ENCODE measurements around the gene PAFAH1B1. TPM values are rescaled to one million over a fixed set of nuclear protein-coding genes. Genes with fewer than 3 reads are reported as not detected.

The PAFAH1B1 gene
- polyA plus RNA-seq, 2 of the 4 experiments (the other 2 are of a cell fraction): 122 to 197 TPM

- 70% methylated on average over 6 of the region's 6 CpGs for WGBS (ENCODE audit: missing lambda C conversion rate)
- FAIRE-seq: peak; percentile 7
- Histone ChIP-seq H3K27ac (no peak overlapping the region), H3K4me2 (peak overlapping the region; percentile 9), H3K4me3 (no peak overlapping the region), H3K4me1 (peaks cover 10% of the 10 kb centered on the region), H3K9me3 (no peaks in the 10 kb centered on the region)
- no peak for TF ChIP-seq NFE2L2 (conservative IDR thresholded peaks at IDR 0.05; ENCODE audit: low read length)
- TF ChIP-seq CTCF (IDR thresholded peaks at IDR 0.05): no peak
- no peak for TF ChIP-seq HEYL (CRISPR knock-in tag; IDR thresholded peaks at IDR 0.05)
- TF ChIP-seq CEBPB (IDR thresholded peaks at IDR 0.05): no peak
- no peak for TF ChIP-seq HOXA7 (CRISPR knock-in tag; IDR thresholded peaks at IDR 0.05)
- TF ChIP-seq BCL3 (IDR thresholded peaks at IDR 0.05): no peak
- TF ChIP-seq SMC3 (IDR thresholded peaks at IDR 0.05): no peak
- no peak for TF ChIP-seq ZSCAN20 (CRISPR knock-in tag; IDR thresholded peaks at IDR 0.05)
- POLR2A ChIA-PET: no interaction called here
- CTCF ChIA-PET: no interaction called here
- no peak for ATAC-seq
- no peak for DNase-seq (ENCODE audit: low read depth in 1 of 2, low spot score in 1 of 2)
These were observed 15.0 kb downstream of the PAFAH1B1 start for GRCh38 chr17:2608350-2608913.

- FAIRE-seq: no peak
- ChIA-PET CTCF (no interaction called here), POLR2A (no interaction called here)
- TF ChIP-seq CBX2 (IDR thresholded peaks at IDR 0.05; ENCODE audit: borderline replicate concordance, low read depth) (no peak), EHF (CRISPR knock-in tag; IDR thresholded peaks at IDR 0.05) (no peak), KDM5A (IDR thresholded peaks at IDR 0.05) (no peak), CTCF (IDR thresholded peaks at IDR 0.05) (no peak), SMC3 (IDR thresholded peaks at IDR 0.05) (no peak), HMGXB4 (CRISPR knock-in tag; IDR thresholded peaks at IDR 0.05; ENCODE audit: borderline replicate concordance) (no peak), JUN (IDR thresholded peaks at IDR 0.05) (no peak), BCL3 (IDR thresholded peaks at IDR 0.05) (no peak), CEBPB (IDR thresholded peaks at IDR 0.05) (no peak), ZC3H11A (IDR thresholded peaks at IDR 0.05) (no peak), NPAS2 (CRISPR knock-in tag; IDR thresholded peaks at IDR 0.05; ENCODE audit: borderline replicate concordance) (no peak), PBX3 (IDR thresholded peaks at IDR 0.05) (no peak), E2F6 (IDR thresholded peaks at IDR 0.05; ENCODE audit: borderline replicate concordance, low read depth) (no peak), RNF2 (IDR thresholded peaks at IDR 0.05; ENCODE audit: borderline replicate concordance, low read depth) (no peak), EHMT2 (IDR thresholded peaks at IDR 0.05; ENCODE audit: low read depth) (no peak), FOXS1 (CRISPR knock-in tag; IDR thresholded peaks at IDR 0.05) (no peak)
- WGBS (ENCODE audit: missing lambda C conversion rate): 96% methylated on average over 7 of the region's 7 CpGs
- Histone ChIP-seq H3K4me2 (no peak overlapping the region), H3K9me3 (no peaks in the 10 kb centered on the region), H3K4me1 (peaks cover 10% of the 10 kb centered on the region), H3K27ac (no peak overlapping the region), H3K4me3 (no peak overlapping the region)
- DNase-seq (ENCODE audit: low read depth in 1 of 2, low spot score in 1 of 2): no peak
- ATAC-seq: no peak
These were observed 15.6 kb downstream of the PAFAH1B1 start for GRCh38 chr17:2609091-2609490.
